Measurements from ENCODE around the gene AGBL4. TPM values are rescaled to one million over a fixed set of nuclear protein-coding genes. Genes with fewer than 3 reads are reported as not detected.

The AGBL4 gene
- total and polyA plus RNA-seq, 9 of the 15 experiments (the other 6 are each of a cell fraction or from before 2014, with no cell fraction given): 0.11 TPM; not detected in 7

DNA sequence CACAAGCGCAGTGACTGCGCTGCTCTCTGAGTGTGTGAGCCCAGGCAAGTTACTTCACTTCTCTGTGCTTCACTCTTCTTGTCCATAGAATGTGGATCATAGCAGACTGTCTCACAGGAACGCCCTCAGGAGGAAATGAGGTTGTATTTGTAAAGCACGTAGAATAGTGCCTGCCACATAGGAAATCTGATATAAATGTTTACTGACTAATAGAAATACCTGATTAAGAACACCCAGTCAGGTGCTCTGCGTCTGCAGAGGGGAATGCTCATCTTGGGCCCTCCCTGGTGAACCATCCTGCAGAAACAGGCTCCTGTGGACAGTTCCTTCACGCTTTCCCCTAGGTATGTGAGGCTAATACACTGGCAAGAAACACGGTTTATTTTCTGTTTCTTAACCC lies 1347.4 kb downstream of the AGBL4 start:
- WGBS (ENCODE audit: insufficient coverage, low coverage, missing lambda C conversion rate): 2% methylated on average over 7 of the region's 7 CpGs

More for the DNA sequence above, 1347.4 kb downstream of the AGBL4 start:
- BruUV-seq (replicated peaks): no TSS peak
- no peaks in the 10 kb centered on the region for H4K20me1 ChIP-seq (replicated peaks; ENCODE audit: control insufficient read depth, insufficient read depth, low read length)
- DNase-seq (ENCODE audit: extremely low read depth in 1 of 4, low spot score in 3 of 4): no peak
- CTCF ChIA-PET (ENCODE audit: low intra/inter-chr PET ratio): interaction anchor here (0.9 kb wide), 1 partner anchor 1657 kb away, joined by 6 read pairs; no protein-coding TSS in a partner anchor
- TF ChIP-seq NCOA1 (IDR thresholded peaks at IDR 0.05; ENCODE audit: low read depth) (no peak), KAT7 (CRISPR knock-in tag; IDR thresholded peaks at IDR 0.05; ENCODE audit: borderline replicate concordance) (no peak), L3MBTL2 (IDR thresholded peaks at IDR 0.05) (no peak), ZEB2 (IDR thresholded peaks at IDR 0.05) (no peak), BRD4 (IDR thresholded peaks at IDR 0.05) (no peak), HMG20A (CRISPR knock-in tag; conservative IDR thresholded peaks at IDR 0.05) (no peak), BHLHE40 (IDR thresholded peaks at IDR 0.05; ENCODE audit: low read length) (no peak), NELFE (IDR thresholded peaks at IDR 0.05; ENCODE audit: insufficient read depth, insufficient read length) (no peak), ZNF253 (CRISPR knock-in tag; conservative IDR thresholded peaks at IDR 0.05) (no peak), ZNF140 (CRISPR knock-in tag; IDR thresholded peaks at IDR 0.05) (no peak)
- TF ChIP-seq, protein P1, sequence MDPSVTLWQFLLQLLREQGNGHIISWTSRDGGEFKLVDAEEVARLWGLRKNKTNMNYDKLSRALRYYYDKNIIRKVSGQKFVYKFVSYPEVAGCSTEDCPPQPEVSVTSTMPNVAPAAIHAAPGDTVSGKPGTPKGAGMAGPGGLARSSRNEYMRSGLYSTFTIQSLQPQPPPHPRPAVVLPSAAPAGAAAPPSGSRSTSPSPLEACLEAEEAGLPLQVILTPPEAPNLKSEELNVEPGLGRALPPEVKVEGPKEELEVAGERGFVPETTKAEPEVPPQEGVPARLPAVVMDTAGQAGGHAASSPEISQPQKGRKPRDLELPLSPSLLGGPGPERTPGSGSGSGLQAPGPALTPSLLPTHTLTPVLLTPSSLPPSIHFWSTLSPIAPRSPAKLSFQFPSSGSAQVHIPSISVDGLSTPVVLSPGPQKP (CRISPR knock-in tag; IDR thresholded peaks at IDR 0.05): no peak
- FAIRE-seq: no peak
- H3K9me1 ChIP-seq (ENCODE audit: control insufficient read depth, insufficient read depth, low read length): no peaks in the 10 kb centered on the region
- H3K79me2 ChIP-seq (ENCODE audit: control insufficient read depth, insufficient read depth, low read length): no peaks in the 10 kb centered on the region
- H3K36me3 ChIP-seq (ENCODE audit: control insufficient read depth, insufficient read depth, low read length): no peaks in the 10 kb centered on the region
- intact Hi-C loops (cut with micrococcal nuclease) (no loop called here), in situ Hi-C loops (cut with MboI) (loop anchor here (10.0 kb wide), 1 partner anchor 1668 kb away; no protein-coding TSS in a partner anchor)
- H2AFZ ChIP-seq (ENCODE audit: low read depth, low read length): no peak overlapping the region
- H3K9ac ChIP-seq (ENCODE audit: insufficient read depth in 1 of 2, low read depth in 2 of 2, low read length in 2 of 2): no peak overlapping the region
- no peak overlapping the region for H3K4me3 ChIP-seq
- H3K4me1 ChIP-seq (replicated peaks in 1 of 2; ENCODE audit: control insufficient read depth in 2 of 2, insufficient read depth in 2 of 2, low read length in 2 of 2): no peaks in the 10 kb centered on the region
- H3K4me2 ChIP-seq (ENCODE audit: insufficient read depth, low read length): no peak overlapping the region
- H3K27me3 ChIP-seq (ENCODE audit: control insufficient read depth in 2 of 2, insufficient read depth in 2 of 2, low read length in 2 of 2): no peaks in the 10 kb centered on the region
- no peaks in the 10 kb centered on the region for H3K9me3 ChIP-seq (replicated peaks; ENCODE audit: control insufficient read depth, insufficient read depth, low read depth, low read length)
- no peak for ATAC-seq
- POLR2A ChIA-PET: no interaction called here
- H3K27ac ChIP-seq (ENCODE audit: extremely low read depth, low read depth, low read length): no peak overlapping the region
